GM23338 (cell line): ENCODE data around the gene RPE. TPM values are rescaled to one million over a fixed set of nuclear protein-coding genes. Genes with fewer than 3 reads are reported as not detected.

Experiments used
- ATAC-seq: fragments of 200-7000 bp; cut with Tn5 transposase; 3 replicates; pipeline ENCODE4 v1.9.1; 2020
- DNase-seq: peaks from one replicate; pipeline ENCODE4 v3.0.0-alpha.2; 2015; ENCODE audit warnings: low spot score
- H2AFZ ChIP-seq: fragments of 200-600 bp; sonication (generic); 2 replicates; pipeline ENCODE4 v1.8.0; 2016; ENCODE audit warnings: antibody characterized with exemption, mild to moderate bottlenecking, moderate library complexity
- H3F3A ChIP-seq: fragments of 200-600 bp; sonication (generic); replicated peaks from 2 replicates; pipeline ENCODE4 v1.8.0; 2017; ENCODE audit warnings: antibody characterized with exemption, mixed run types, low read depth
- H3K27ac ChIP-seq: fragments of 200-600 bp; sonication (generic); 2 replicates; pipeline ENCODE4 v1.6.1; 2016; ENCODE audit warnings: low read depth
- H3K27me3 ChIP-seq: fragments of 200-600 bp; sonication (generic); 2 replicates; pipeline ENCODE4 v1.8.0; 2016; ENCODE audit warnings: mild to moderate bottlenecking, mixed run types, moderate library complexity; ENCODE audit not compliant: insufficient read depth
- H3K36me3 ChIP-seq: fragments of 200-600 bp; sonication (generic); 2 replicates; pipeline ENCODE4 v1.8.0; 2016; ENCODE audit warnings: mild to moderate bottlenecking; ENCODE audit not compliant: insufficient read depth
- H3K4me1 ChIP-seq: fragments of 200-600 bp; sonication (generic); 2 replicates; pipeline ENCODE4 v1.8.0; 2016; ENCODE audit warnings: mild to moderate bottlenecking, moderate library complexity; ENCODE audit not compliant: insufficient read depth
- H3K4me2 ChIP-seq: fragments of 200-600 bp; sonication (generic); 2 replicates; pipeline ENCODE4 v1.7.1; 2017; ENCODE audit warnings: mixed run types
- H3K4me3 ChIP-seq: fragments of 200-600 bp; sonication (generic); 2 replicates; pipeline ENCODE4 v1.6.1; 2016; ENCODE audit warnings: mixed run types
- H3K79me2 ChIP-seq: fragments of 200-600 bp; sonication (generic); replicated peaks from 2 replicates; pipeline ENCODE4 v1.8.0; 2017; ENCODE audit warnings: mild to moderate bottlenecking; ENCODE audit not compliant: insufficient read depth
- H3K9me2 ChIP-seq: fragments of 200-600 bp; sonication (generic); 2 replicates; pipeline ENCODE4 v1.8.0; 2017; ENCODE audit not compliant: insufficient read depth
- H4K20me1 ChIP-seq: fragments of 200-600 bp; sonication (generic); replicated peaks from 2 replicates; pipeline ENCODE4 v1.8.0; 2017; ENCODE audit warnings: mild to moderate bottlenecking; ENCODE audit not compliant: insufficient read depth
- H3K27ac Mint-ChIP-seq: 2 replicates; pipeline ENCODE4 v1.8.0; 2020; ENCODE audit warnings: inconsistent platforms, mild to moderate bottlenecking, moderate library complexity, mixed read lengths
- H3K27me3 Mint-ChIP-seq: 3 replicates; pipeline ENCODE4 v1.8.0; 2022; ENCODE audit warnings: low read depth, mild to moderate bottlenecking, moderate library complexity, mixed read lengths, inconsistent platforms; ENCODE audit not compliant: insufficient read depth, poor library complexity
- H3K36me3 Mint-ChIP-seq: 3 replicates; pipeline ENCODE4 v1.8.0; 2021; ENCODE audit warnings: low read depth, mild to moderate bottlenecking, inconsistent platforms, moderate library complexity, mixed read lengths
- H3K4me1 Mint-ChIP-seq: 3 replicates; pipeline ENCODE4 v1.8.0; 2020; ENCODE audit warnings: mild to moderate bottlenecking, inconsistent platforms, mixed read lengths
- H3K4me3 Mint-ChIP-seq: 3 replicates; pipeline ENCODE4 v1.8.0; 2021; ENCODE audit warnings: moderate library complexity, mild to moderate bottlenecking, inconsistent platforms, mixed read lengths
- H3K9me3 Mint-ChIP-seq: 3 replicates; pipeline ENCODE4 v1.8.0; 2020; ENCODE audit warnings: moderate library complexity, mild to moderate bottlenecking, inconsistent platforms, mixed read lengths
- CREB1 ChIP-seq: fragments of 250-450 bp; sonication (Bioruptor Pico); IDR thresholded peaks from 2 replicates; pipeline ENCODE4 v1.5.0; 2020; ENCODE audit warnings: low read depth, mild to moderate bottlenecking, moderate library complexity
- EZH2 ChIP-seq: fragments of 200-600 bp; sonication (generic); IDR thresholded peaks from one replicate; pipeline ENCODE4 v1.8.0; 2017; ENCODE audit warnings: antibody characterized with exemption, mild to moderate bottlenecking, low read depth; ENCODE audit not compliant: unreplicated experiment
- EZH2phosphoT487 ChIP-seq: fragments of 200-600 bp; sonication (generic); IDR thresholded peaks from one replicate; pipeline ENCODE4 v1.8.1; 2018; ENCODE audit warnings: antibody characterized with exemption; ENCODE audit not compliant: unreplicated experiment
- JUNB ChIP-seq: IDR thresholded peaks from one replicate; pipeline ENCODE4 v1.6.1; 2016; ENCODE audit warnings: antibody characterized with exemption; ENCODE audit not compliant: unreplicated experiment
- NANOG ChIP-seq: IDR thresholded peaks from 2 replicates; pipeline ENCODE4 v1.6.1; 2016; ENCODE audit warnings: antibody characterized with exemption, borderline replicate concordance
- POLR2AphosphoS5 ChIP-seq: IDR thresholded peaks from 2 replicates; pipeline ENCODE4 v1.6.1; 2016; ENCODE audit warnings: antibody characterized with exemption, low read depth
- STAT1 ChIP-seq: IDR thresholded peaks from one replicate; pipeline ENCODE4 v1.6.1; 2016; ENCODE audit warnings: antibody characterized with exemption; ENCODE audit not compliant: unreplicated experiment
- ZNF114 ChIP-seq: fragments of 250-450 bp; sonication (Bioruptor Pico); IDR thresholded peaks from 2 replicates; pipeline ENCODE4 v1.5.0; 2020; ENCODE audit warnings: mild to moderate bottlenecking, moderate library complexity
- ZNF331 ChIP-seq: fragments of 250-450 bp; sonication (Bioruptor Pico); IDR thresholded peaks from 2 replicates; pipeline ENCODE4 v1.5.0; 2020; ENCODE audit warnings: low read depth, mild to moderate bottlenecking, moderate library complexity
- polyA plus RNA-seq: library from polyadenylated mRNA; unstranded; fragments of >200 nt; fragmentation: Nextera tagmentation; extraction: Ambion mirVana; gene quantifications from 2 replicates; pipeline ENCODE4 v1.2.1, GENCODE V29; 2016
- total RNA-seq: library from RNA; depleted of rRNA; stranded (reverse); fragments of >200 nt; shearing (Covaris generic); gene quantifications from 2 replicates; pipeline ENCODE4 v1.2.3, GENCODE V29; 2014
- TF ChIP-seq, protein P1 (sequence below): fragments of 250-450 bp; sonication (Bioruptor Pico); IDR thresholded peaks from 2 replicates; pipeline ENCODE4 v1.5.0; 2020; ENCODE audit warnings: mild to moderate bottlenecking, moderate library complexity
- TF ChIP-seq, protein P2 (sequence below): IDR thresholded peaks from 2 replicates; pipeline ENCODE4 v1.6.1; 2016; ENCODE audit warnings: antibody characterized with exemption
- TF ChIP-seq, protein P3 (sequence below), 2 experiments: fragments of 200-600 bp in 1 of 2; sonication (generic) in 1 of 2; conservative IDR thresholded peaks; 2 replicates each; pipeline versions ENCODE4 v1.5.1 to v1.6.1; 2016 to 2017; ENCODE audit warnings: antibody characterized with exemption in 2 of 2, low read depth in 2 of 2, mild to moderate bottlenecking in 2 of 2, moderate library complexity in 1 of 2
- TF ChIP-seq, protein P4 (sequence below): IDR thresholded peaks from one replicate; pipeline ENCODE4 v1.6.1; 2018; ENCODE audit warnings: antibody characterized with exemption; ENCODE audit not compliant: unreplicated experiment

The RPE gene
- total and polyA plus RNA-seq, 2 experiments from 2014 or later = 43.1 to 79.1 TPM

DNA sequence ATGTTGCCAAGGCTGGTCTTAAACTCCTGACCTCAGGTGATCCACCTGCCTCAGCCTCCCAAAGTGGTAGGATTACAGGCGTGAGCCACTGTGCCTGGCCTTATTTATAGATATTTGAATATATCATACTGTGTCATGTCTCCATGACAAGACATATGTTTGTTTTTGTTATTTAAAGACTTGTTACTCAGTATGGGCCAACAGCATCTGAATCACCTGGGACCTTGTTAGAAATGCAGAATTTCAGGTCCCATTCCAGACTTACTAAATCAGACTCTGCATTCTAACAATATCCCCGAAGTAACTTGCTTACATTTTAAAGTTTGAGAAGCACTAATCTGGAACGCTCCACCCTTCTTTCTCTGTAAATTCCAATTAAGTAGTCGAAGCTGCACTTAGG, 33.2 kb downstream of the RPE start (continued):
- TF ChIP-seq, protein P1, sequence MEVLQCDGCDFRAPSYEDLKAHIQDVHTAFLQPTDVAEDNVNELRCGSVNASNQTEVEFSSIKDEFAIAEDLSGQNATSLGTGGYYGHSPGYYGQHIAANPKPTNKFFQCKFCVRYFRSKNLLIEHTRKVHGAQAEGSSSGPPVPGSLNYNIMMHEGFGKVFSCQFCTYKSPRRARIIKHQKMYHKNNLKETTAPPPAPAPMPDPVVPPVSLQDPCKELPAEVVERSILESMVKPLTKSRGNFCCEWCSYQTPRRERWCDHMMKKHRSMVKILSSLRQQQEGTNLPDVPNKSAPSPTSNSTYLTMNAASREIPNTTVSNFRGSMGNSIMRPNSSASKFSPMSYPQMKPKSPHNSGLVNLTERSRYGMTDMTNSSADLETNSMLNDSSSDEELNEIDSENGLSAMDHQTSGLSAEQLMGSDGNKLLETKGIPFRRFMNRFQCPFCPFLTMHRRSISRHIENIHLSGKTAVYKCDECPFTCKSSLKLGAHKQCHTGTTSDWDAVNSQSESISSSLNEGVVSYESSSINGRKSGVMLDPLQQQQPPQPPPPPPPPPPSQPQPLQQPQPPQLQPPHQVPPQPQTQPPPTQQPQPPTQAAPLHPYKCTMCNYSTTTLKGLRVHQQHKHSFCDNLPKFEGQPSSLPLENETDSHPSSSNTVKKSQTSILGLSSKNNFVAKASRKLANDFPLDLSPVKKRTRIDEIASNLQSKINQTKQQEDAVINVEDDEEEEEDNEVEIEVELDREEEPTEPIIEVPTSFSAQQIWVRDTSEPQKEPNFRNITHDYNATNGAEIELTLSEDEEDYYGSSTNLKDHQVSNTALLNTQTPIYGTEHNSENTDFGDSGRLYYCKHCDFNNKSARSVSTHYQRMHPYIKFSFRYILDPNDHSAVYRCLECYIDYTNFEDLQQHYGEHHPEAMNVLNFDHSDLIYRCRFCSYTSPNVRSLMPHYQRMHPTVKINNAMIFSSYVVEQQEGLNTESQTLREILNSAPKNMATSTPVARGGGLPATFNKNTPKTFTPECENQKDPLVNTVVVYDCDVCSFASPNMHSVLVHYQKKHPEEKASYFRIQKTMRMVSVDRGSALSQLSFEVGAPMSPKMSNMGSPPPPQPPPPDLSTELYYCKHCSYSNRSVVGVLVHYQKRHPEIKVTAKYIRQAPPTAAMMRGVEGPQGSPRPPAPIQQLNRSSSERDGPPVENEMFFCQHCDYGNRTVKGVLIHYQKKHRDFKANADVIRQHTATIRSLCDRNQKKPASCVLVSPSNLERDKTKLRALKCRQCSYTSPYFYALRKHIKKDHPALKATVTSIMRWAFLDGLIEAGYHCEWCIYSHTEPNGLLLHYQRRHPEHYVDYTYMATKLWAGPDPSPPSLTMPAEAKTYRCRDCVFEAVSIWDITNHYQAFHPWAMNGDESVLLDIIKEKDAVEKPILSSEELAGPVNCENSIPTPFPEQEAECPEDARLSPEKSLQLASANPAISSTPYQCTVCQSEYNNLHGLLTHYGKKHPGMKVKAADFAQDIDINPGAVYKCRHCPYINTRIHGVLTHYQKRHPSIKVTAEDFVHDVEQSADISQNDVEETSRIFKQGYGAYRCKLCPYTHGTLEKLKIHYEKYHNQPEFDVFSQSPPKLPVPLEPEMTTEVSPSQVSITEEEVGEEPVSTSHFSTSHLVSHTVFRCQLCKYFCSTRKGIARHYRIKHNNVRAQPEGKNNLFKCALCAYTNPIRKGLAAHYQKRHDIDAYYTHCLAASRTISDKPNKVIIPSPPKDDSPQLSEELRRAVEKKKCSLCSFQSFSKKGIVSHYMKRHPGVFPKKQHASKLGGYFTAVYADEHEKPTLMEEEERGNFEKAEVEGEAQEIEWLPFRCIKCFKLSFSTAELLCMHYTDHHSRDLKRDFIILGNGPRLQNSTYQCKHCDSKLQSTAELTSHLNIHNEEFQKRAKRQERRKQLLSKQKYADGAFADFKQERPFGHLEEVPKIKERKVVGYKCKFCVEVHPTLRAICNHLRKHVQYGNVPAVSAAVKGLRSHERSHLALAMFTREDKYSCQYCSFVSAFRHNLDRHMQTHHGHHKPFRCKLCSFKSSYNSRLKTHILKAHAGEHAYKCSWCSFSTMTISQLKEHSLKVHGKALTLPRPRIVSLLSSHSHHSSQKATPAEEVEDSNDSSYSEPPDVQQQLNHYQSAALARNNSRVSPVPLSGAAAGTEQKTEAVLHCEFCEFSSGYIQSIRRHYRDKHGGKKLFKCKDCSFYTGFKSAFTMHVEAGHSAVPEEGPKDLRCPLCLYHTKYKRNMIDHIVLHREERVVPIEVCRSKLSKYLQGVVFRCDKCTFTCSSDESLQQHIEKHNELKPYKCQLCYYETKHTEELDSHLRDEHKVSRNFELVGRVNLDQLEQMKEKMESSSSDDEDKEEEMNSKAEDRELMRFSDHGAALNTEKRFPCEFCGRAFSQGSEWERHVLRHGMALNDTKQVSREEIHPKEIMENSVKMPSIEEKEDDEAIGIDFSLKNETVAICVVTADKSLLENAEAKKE (CRISPR knock-in tag) = no peak
- no peak for TF ChIP-seq EZH2

DNA sequence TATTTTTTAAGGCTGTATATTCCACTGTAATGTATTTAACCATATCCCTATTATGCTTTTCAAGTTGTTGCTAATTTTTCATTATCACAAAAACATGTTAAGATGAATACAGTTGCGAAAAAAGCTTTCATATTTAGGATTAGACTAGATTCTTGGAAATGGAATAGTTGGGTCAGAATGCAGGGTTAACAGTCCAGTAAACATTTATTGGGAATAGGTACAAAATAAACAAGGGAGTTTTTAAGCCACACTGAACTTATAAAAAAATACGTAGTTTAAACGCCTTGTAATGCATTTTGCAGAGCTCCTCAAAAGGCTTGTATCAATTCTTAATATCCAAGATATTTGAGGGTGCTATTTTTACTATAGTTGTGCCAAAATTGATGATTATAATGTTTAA, 35.6 kb downstream of the RPE start:
- Histone ChIP-seq H3K4me2 (no peak overlapping the region), H3F3A (no peaks in the 10 kb centered on the region), H3K79me2 (no peaks in the 10 kb centered on the region), H3K36me3 (no peaks in the 10 kb centered on the region), H3K9me2 (no peaks in the 10 kb centered on the region), H3K4me1 (no peaks in the 10 kb centered on the region), H3K4me3 (no peak overlapping the region), H4K20me1 (no peaks in the 10 kb centered on the region), H3K27me3 (no peaks in the 10 kb centered on the region), H3K27ac (no peak overlapping the region), H2AFZ (no peak overlapping the region)
- no peak overlapping the region for H3K27ac Mint-ChIP-seq
- no peaks in the 10 kb centered on the region for H3K36me3 Mint-ChIP-seq
- no peak for DNase-seq
- H3K9me3 Mint-ChIP-seq = no peaks in the 10 kb centered on the region
- H3K27me3 Mint-ChIP-seq = no peaks in the 10 kb centered on the region
- H3K4me1 Mint-ChIP-seq = no peaks in the 10 kb centered on the region
- no peak overlapping the region for H3K4me3 Mint-ChIP-seq
- ATAC-seq = no peak
- TF ChIP-seq POLR2AphosphoS5 = no peak
- no peak for TF ChIP-seq EZH2phosphoT487
- TF ChIP-seq EZH2 = no peak
- TF ChIP-seq, protein P2, sequence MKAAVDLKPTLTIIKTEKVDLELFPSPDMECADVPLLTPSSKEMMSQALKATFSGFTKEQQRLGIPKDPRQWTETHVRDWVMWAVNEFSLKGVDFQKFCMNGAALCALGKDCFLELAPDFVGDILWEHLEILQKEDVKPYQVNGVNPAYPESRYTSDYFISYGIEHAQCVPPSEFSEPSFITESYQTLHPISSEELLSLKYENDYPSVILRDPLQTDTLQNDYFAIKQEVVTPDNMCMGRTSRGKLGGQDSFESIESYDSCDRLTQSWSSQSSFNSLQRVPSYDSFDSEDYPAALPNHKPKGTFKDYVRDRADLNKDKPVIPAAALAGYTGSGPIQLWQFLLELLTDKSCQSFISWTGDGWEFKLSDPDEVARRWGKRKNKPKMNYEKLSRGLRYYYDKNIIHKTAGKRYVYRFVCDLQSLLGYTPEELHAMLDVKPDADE = no peak
- TF ChIP-seq NANOG = no peak
- TF ChIP-seq, protein P3, sequence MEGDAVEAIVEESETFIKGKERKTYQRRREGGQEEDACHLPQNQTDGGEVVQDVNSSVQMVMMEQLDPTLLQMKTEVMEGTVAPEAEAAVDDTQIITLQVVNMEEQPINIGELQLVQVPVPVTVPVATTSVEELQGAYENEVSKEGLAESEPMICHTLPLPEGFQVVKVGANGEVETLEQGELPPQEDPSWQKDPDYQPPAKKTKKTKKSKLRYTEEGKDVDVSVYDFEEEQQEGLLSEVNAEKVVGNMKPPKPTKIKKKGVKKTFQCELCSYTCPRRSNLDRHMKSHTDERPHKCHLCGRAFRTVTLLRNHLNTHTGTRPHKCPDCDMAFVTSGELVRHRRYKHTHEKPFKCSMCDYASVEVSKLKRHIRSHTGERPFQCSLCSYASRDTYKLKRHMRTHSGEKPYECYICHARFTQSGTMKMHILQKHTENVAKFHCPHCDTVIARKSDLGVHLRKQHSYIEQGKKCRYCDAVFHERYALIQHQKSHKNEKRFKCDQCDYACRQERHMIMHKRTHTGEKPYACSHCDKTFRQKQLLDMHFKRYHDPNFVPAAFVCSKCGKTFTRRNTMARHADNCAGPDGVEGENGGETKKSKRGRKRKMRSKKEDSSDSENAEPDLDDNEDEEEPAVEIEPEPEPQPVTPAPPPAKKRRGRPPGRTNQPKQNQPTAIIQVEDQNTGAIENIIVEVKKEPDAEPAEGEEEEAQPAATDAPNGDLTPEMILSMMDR (conservative IDR thresholded peaks at IDR 0.05; ENCODE audit: low read depth in 2 of 2) = no peak
- no peak for TF ChIP-seq ZNF331 (CRISPR knock-in tag)
- no peak for TF ChIP-seq CREB1 (CRISPR knock-in tag)
- TF ChIP-seq ZNF114 (CRISPR knock-in tag) = no peak
- TF ChIP-seq JUNB = no peak
- TF ChIP-seq, protein P4, sequence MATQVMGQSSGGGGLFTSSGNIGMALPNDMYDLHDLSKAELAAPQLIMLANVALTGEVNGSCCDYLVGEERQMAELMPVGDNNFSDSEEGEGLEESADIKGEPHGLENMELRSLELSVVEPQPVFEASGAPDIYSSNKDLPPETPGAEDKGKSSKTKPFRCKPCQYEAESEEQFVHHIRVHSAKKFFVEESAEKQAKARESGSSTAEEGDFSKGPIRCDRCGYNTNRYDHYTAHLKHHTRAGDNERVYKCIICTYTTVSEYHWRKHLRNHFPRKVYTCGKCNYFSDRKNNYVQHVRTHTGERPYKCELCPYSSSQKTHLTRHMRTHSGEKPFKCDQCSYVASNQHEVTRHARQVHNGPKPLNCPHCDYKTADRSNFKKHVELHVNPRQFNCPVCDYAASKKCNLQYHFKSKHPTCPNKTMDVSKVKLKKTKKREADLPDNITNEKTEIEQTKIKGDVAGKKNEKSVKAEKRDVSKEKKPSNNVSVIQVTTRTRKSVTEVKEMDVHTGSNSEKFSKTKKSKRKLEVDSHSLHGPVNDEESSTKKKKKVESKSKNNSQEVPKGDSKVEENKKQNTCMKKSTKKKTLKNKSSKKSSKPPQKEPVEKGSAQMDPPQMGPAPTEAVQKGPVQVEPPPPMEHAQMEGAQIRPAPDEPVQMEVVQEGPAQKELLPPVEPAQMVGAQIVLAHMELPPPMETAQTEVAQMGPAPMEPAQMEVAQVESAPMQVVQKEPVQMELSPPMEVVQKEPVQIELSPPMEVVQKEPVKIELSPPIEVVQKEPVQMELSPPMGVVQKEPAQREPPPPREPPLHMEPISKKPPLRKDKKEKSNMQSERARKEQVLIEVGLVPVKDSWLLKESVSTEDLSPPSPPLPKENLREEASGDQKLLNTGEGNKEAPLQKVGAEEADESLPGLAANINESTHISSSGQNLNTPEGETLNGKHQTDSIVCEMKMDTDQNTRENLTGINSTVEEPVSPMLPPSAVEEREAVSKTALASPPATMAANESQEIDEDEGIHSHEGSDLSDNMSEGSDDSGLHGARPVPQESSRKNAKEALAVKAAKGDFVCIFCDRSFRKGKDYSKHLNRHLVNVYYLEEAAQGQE = no peak
- TF ChIP-seq STAT1 = no peak
